ENCODE measurements around the gene CBX4. TPM values are rescaled to one million over a fixed set of nuclear protein-coding genes. Genes with fewer than 3 reads are reported as not detected.

The CBX4 gene
- total RNA-seq = 10 to 100 TPM; 40.2 to 44.6 TPM

GRCh38 chr17:79839356-79840268 is at the start of gene CBX4:
Gene CBX4 (minus strand): TSS chr17:79839440. CDS start chr17:79839251, 189 bp downstream.

GRCh38 chr17:79796763-79797491 is 42.3 kb downstream of the CBX4 start, which contains the start of gene CBX8:
Gene CBX8 (minus strand): TSS chr17:79797077. CDS start chr17:79796998, 79 bp downstream.

Other genes with a start within 250 kb of the CBX4 start
- not detected for gene RBFOX3, start 228.4 kb downstream of the CBX4 start, total RNA-seq
- under 1 TPM in 1 of 2 experiments, not detected in 1; 0.10 TPM for gene ENPP7, start 108.5 kb downstream of the CBX4 start, total RNA-seq
- 1 to 10 TPM; 5.5 TPM for gene CBX2, start 61.3 kb downstream of the CBX4 start, total RNA-seq
- 1 to 10 TPM; 6.9 to 7.0 TPM for gene CBX8, start 42.4 kb downstream of the CBX4 start, total RNA-seq
- 1 to 10 TPM in 1 of 2 experiments, under 1 TPM in 1; 0.68 to 1.1 TPM for gene TBC1D16, start 196.4 kb upstream of the CBX4 start, total RNA-seq
- gene CCDC40, start 197.2 kb upstream of the CBX4 start, total RNA-seq = not detected

Measured in activated naive CD4-positive, alpha-beta T cell treated with anti-CD3 and anti-CD28 coated beads, Interleukin-2, amount 10 ng/mL, durations not matched to agents 5 hours and 36 hours (primary cell).